NCI-H2171 treated with DMSO at 0.1 percent for 48 hours (cell line): ENCODE data around the gene AOPEP.
"Not testable (repeated sequence)": the region's sequence is repeated elsewhere in the genome, so short reads cannot be mapped to it uniquely, and the experiment has no call there.

Source experiments
- DNase-seq: peaks from one replicate; lab custom pipeline; 2025; lab: John Stamatoyannopoulos, UW

AOPEP gene

GRCh38 chr9:94869415-94869843 lies 142.9 kb downstream of the AOPEP start:
- no peak for DNase-seq

- no peak for DNase-seq
Measured at GRCh38 chr9:94870465-94870792, 143.9 kb downstream of the AOPEP start.

- DNase-seq = no peak
Measured at GRCh38 chr9:94870793-94871558, 144.5 kb downstream of the AOPEP start.

- DNase-seq = no peak
Measured at GRCh38 chr9:94872083-94872833, 145.8 kb downstream of the AOPEP start.

GRCh38 chr9:94872891-94873511 lies 146.5 kb downstream of the AOPEP start:
- DNase-seq = no peak

GRCh38 chr9:94874316-94874715 lies 147.8 kb downstream of the AOPEP start:
- no peak for DNase-seq

- no peak for DNase-seq
Measured at GRCh38 chr9:94875300-94876020, 149.0 kb downstream of the AOPEP start.

- not testable (repeated sequence) for DNase-seq
Measured at GRCh38 chr9:94878804-94879203, 152.3 kb downstream of the AOPEP start.

GRCh38 chr9:94879230-94879629 lies 152.7 kb downstream of the AOPEP start:
- DNase-seq = no peak

- no peak for DNase-seq
Measured at GRCh38 chr9:94881023-94881422, 154.5 kb downstream of the AOPEP start.

GRCh38 chr9:94881454-94881853 lies 155.0 kb downstream of the AOPEP start:
- DNase-seq = no peak

- DNase-seq = no peak
Measured at GRCh38 chr9:94881940-94882339, 155.4 kb downstream of the AOPEP start.

- DNase-seq = peak; percentile 68
Measured at GRCh38 chr9:94882966-94883641, 156.6 kb downstream of the AOPEP start.

- DNase-seq = no peak
Measured at GRCh38 chr9:94885854-94886447, 159.5 kb downstream of the AOPEP start.

GRCh38 chr9:94887721-94888120 lies 161.2 kb downstream of the AOPEP start:
- DNase-seq = no peak

GRCh38 chr9:94888775-94889174 lies 162.3 kb downstream of the AOPEP start:
- DNase-seq = no peak

- DNase-seq = no peak
Measured at GRCh38 chr9:94889628-94890027, 163.1 kb downstream of the AOPEP start.

GRCh38 chr9:94891183-94891582 lies 164.7 kb downstream of the AOPEP start:
- DNase-seq = no peak

GRCh38 chr9:94892675-94893074 lies 166.2 kb downstream of the AOPEP start:
- no peak for DNase-seq

GRCh38 chr9:94894094-94894699 lies 167.7 kb downstream of the AOPEP start:
- DNase-seq = no peak

GRCh38 chr9:94895668-94896067 lies 169.2 kb downstream of the AOPEP start:
- DNase-seq = no peak
